Gastroesophageal sphincter (tissue), 3 donors: Measurements from ENCODE around the gene KLHL29.

Experiments
- CTCF ChIP-seq, 4 experiments: fragments of 200-600 bp in 2 of 4; fragments of 450-650 bp in 2 of 4; sonication (generic) in 1 of 4; IDR thresholded peaks; one replicate each; pipeline ENCODE4 v1.5.1; 2017 to 2019; ENCODE audit warnings: antibody characterized with exemption in 4 of 4, mild to moderate bottlenecking in 2 of 4, moderate library complexity in 2 of 4
- EP300 ChIP-seq: sonication (generic); formaldehyde crosslinking; IDR thresholded peaks from one replicate; pipeline ENCODE4 v1.6.1; 2017; ENCODE audit warnings: antibody characterized with exemption, mild to moderate bottlenecking
- POLR2A ChIP-seq, 2 donors: fragments of 450-650 bp; IDR thresholded peaks; one replicate each; pipeline ENCODE4 v1.6.1; 2017; ENCODE audit warnings: antibody characterized with exemption in 2 of 2, mild to moderate bottlenecking in 2 of 2, moderate library complexity in 1 of 2
- POLR2AphosphoS5 ChIP-seq: sonication (generic); formaldehyde crosslinking; IDR thresholded peaks from one replicate; pipeline ENCODE4 v1.6.1; 2017; ENCODE audit warnings: antibody characterized with exemption

GRCh38 chr2:23525137-23525765 is 140.3 kb downstream of the KLHL29 start:
- TF ChIP-seq POLR2AphosphoS5 (no peak), CTCF (IDR thresholded peaks at IDR 0.05) (no peak), POLR2A (IDR thresholded peaks at IDR 0.05) (no peak), EP300 (no peak)
